ENCODE results near the gene ARID1A.

Gene ARID1A

DNA sequence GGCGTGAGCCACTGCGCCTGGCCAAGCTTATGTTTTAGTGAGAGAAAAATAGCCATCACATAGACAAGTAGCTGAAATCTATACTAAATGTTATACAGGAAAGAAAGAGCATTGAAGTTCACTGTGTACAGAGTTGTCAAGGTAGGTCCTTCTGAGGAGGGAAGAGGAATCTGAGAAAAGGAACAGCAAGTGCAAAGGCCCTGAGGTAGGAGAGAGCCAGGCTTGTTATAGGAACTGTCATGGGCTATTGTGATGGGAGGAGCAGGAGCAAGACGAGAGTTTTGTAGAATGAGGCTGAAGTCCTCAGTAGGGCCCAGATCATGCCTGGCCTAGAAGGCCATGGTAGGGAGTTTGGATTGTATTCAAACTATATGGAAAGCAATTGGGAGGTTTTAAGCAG lies 135.2 kb downstream of the ARID1A start:
- H3K4me3 ChIP-seq (ENCODE audit: low read depth, low read length): no peak overlapping the region
- H3K4me1 ChIP-seq (ENCODE audit: control insufficient read depth, insufficient read depth, low read length): peaks cover 9% of the 10 kb centered on the region
- no peak overlapping the region for H3K27ac ChIP-seq (ENCODE audit: low read depth, low read length)
- H3K9ac ChIP-seq (ENCODE audit: low read depth, low read length): no peak overlapping the region
- no peaks in the 10 kb centered on the region for H3K27me3 ChIP-seq (ENCODE audit: control insufficient read depth, insufficient read depth, low read length)
- H3K9me3 ChIP-seq (ENCODE audit: control insufficient read depth, insufficient read depth, low read length): no peaks in the 10 kb centered on the region
- peaks cover 43% of the 10 kb centered on the region for H3K36me3 ChIP-seq (ENCODE audit: control insufficient read depth, insufficient read depth, low read length)
